Measurements from ENCODE around the gene PLA2G3.
"Not testable (repeated sequence)": the region's sequence is repeated elsewhere in the genome, so short reads cannot be mapped to it uniquely, and the experiment has no call there.

PLA2G3 gene

GRCh38 chr22:31099841-31100761 lies 40.2 kb downstream of the PLA2G3 start:
- no peak for DNase-seq (ENCODE audit: low read depth)

GRCh38 chr22:31099386-31099785 lies 40.9 kb downstream of the PLA2G3 start:
- no peak for DNase-seq (ENCODE audit: low read depth)

- DNase-seq (ENCODE audit: low read depth) = no peak
These were observed 41.6 kb downstream of the PLA2G3 start for GRCh38 chr22:31098632-31099110.

- no peak for DNase-seq (ENCODE audit: low read depth)
These were observed 42.2 kb downstream of the PLA2G3 start for GRCh38 chr22:31097941-31098631.

- not testable (repeated sequence) for DNase-seq (ENCODE audit: low read depth)
These were observed 42.8 kb downstream of the PLA2G3 start for GRCh38 chr22:31097539-31097938.

- no peak for DNase-seq (ENCODE audit: low read depth)
These were observed 43.5 kb downstream of the PLA2G3 start for GRCh38 chr22:31096657-31097279.

GRCh38 chr22:31095637-31096249 lies 44.6 kb downstream of the PLA2G3 start:
- DNase-seq (ENCODE audit: low read depth) = no peak

GRCh38 chr22:31094741-31095140 lies 45.6 kb downstream of the PLA2G3 start:
- no peak for DNase-seq (ENCODE audit: low read depth)

- no peak for DNase-seq (ENCODE audit: low read depth)
These were observed 46.2 kb downstream of the PLA2G3 start for GRCh38 chr22:31094021-31094551.

DNA sequence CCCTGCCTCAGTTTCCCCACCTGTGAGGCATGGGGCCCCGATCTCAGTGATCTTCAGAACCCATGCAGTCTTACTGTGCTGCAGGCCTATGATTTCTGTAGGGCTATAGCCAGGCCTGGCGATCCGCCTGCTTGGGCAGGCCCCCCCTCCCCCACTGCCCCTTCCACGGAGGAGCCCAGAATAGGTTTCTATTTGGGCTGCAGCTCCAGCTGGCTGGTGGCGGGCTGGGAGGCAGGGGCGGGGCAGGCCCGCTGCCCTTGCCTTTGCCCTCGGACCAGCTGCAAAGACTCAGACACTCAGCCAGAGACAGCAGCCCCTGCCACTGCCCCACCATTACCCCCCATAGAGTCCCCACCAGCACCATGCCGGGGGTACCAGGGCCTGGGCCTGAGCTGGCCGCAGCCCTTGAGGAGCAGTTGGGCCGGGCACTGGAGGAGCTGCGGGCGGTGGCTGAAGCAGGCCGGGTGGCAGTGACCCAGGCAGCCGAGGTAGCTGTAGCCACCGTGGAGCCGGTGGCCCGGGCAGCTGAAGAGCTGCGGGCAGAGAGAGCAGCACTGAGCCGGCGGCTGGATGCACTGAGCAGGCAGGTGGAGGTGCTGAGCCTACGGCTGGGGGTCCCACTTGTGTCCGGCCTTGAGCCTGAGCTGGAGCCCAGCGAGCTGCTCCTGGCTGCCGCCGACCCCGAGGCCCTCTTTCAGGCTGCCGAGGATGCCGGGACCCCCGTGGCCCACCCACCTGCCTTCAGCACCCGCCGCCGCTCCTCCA lies 47.0 kb downstream of the PLA2G3 start:
- no peak for DNase-seq (ENCODE audit: low read depth)

- no peak for DNase-seq (ENCODE audit: low read depth)
These were observed 48.1 kb downstream of the PLA2G3 start for GRCh38 chr22:31092161-31092560.

GRCh38 chr22:31091106-31091975 lies 49.0 kb downstream of the PLA2G3 start:
- no peak for DNase-seq (ENCODE audit: low read depth)

DNA sequence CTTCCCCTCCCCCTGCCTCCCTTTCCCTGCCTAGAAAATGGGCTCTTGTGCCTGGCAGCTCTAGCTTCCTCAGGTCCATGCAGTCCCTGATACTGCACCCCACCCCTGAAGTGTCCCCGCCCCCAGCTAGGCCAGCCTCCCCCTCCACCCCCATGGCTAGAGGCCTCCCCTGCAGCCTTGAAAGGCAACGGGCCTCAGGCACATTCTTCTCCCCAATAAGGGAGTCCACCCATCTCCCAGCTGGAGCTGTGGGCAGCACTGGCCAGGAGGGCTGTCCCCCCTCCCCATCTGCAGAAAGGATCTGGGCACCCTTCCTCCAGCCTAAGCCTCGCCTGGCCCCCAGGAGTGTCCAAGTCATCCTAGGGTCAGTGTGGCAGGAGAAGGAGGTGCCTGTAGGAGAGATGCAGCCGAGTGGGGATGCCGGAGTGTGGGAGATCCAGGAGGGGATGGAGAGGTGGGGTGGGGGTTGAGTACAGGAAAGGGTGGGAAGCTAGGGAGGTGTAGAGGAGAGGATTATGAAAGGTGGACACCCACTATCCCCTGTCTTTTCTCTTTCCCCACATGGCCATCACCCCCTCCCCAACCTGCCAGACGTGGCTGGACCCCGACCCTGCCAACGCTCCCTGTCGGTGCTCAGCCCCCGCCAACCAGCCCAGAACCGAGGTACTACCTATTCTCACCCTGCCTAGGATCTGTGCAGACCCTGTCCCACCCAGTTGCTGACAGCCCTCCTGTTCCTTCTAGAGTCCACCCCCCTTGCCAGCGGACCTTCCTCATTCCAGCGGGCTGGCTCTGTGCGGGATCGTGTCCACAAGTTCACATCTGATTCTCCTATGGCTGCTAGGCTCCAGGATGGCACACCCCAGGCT lies 49.9 kb downstream of the PLA2G3 start:
- DNase-seq (ENCODE audit: low read depth) = no peak

- DNase-seq (ENCODE audit: low read depth) = peak; percentile 29
These were observed 50.9 kb downstream of the PLA2G3 start for GRCh38 chr22:31089160-31090100.

- no peak for DNase-seq (ENCODE audit: low read depth)
These were observed 51.9 kb downstream of the PLA2G3 start for GRCh38 chr22:31088233-31088986.

- no peak for DNase-seq (ENCODE audit: low read depth)
These were observed 52.5 kb downstream of the PLA2G3 start for GRCh38 chr22:31087744-31088215.

GRCh38 chr22:31086703-31087330 lies 53.5 kb downstream of the PLA2G3 start:
- no peak for DNase-seq (ENCODE audit: low read depth)

All from stimulated activated CD4-positive, alpha-beta T cell treated with anti-CD3 and anti-CD28 coated beads, Interleukin-2, amount 100 ng/mL, for 4 hours (primary cell).